VCaP (cell line): Measurements from ENCODE around the gene PPIA.
"Not testable (repeated sequence)": the region's sequence is repeated elsewhere in the genome, so short reads cannot be mapped to it uniquely, and the experiment has no call there.

Experiments
- H3K27ac ChIP-seq: fragments of 450-650 bp; 2 replicates; pipeline ENCODE4 v1.5.1; 2017
- CTCF ChIP-seq: fragments of 450-650 bp; conservative IDR thresholded peaks from 2 replicates; pipeline ENCODE4 v1.5.1; 2017; ENCODE audit warnings: mild to moderate bottlenecking, moderate library complexity

Gene PPIA

GRCh38 chr7:44783407-44783806 lies 13.1 kb upstream of the PPIA start:
- no peak for TF ChIP-seq CTCF
- H3K27ac ChIP-seq, result no peak overlapping the region

DNA sequence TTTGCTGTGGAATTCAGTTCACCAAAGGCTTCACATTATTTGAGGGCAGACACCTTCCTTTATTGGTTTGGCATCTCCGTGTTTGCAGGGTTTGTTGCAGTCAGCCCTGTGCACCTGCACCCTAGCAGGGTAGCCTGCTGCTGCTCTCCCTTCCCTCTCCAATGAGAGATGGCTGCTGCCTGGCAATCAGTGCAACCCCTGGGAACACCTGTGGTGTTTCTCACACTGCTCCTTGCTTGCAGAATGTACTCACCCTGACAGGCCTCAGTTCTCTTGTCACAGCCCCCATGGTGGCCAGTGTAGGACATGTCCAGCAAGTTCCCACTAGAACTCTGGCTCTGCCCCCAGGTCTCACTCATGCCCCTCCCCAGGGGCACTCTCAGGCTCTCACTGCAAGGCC lies 12.1 kb upstream of the PPIA start:
- TF ChIP-seq CTCF, result no peak
- H3K27ac ChIP-seq, result no peak overlapping the region

GRCh38 chr7:44785218-44785617 lies 11.3 kb upstream of the PPIA start:
- H3K27ac ChIP-seq, result not testable (repeated sequence)

- no peak for TF ChIP-seq CTCF
- H3K27ac ChIP-seq, result no peak overlapping the region
Observed at GRCh38 chr7:44787041-44787440, 9.4 kb upstream of the PPIA start.

- H3K27ac ChIP-seq, result no peak overlapping the region
Observed at GRCh38 chr7:44787762-44788161, 8.7 kb upstream of the PPIA start.

GRCh38 chr7:44789990-44790389 lies 6.5 kb upstream of the PPIA start:
- TF ChIP-seq CTCF, result no peak
- H3K27ac ChIP-seq, result no peak overlapping the region

More at GRCh38 chr7:44787762-44788161, 8.7 kb upstream of the PPIA start:
- TF ChIP-seq CTCF, result no peak

GRCh38 chr7:44791278-44792219 lies 4.9 kb upstream of the PPIA start:
- no peak overlapping the region for H3K27ac ChIP-seq
- TF ChIP-seq CTCF, result no peak

GRCh38 chr7:44793919-44794318 lies 2.6 kb upstream of the PPIA start:
- no peak for TF ChIP-seq CTCF
- no peak overlapping the region for H3K27ac ChIP-seq
